SK-N-SH (cell line): ENCODE results near the gene PORCN. TPM values are rescaled to one million over a fixed set of nuclear protein-coding genes. Genes with fewer than 3 reads are reported as not detected.
"Not testable (repeated sequence)": the region's sequence is repeated elsewhere in the genome, so short reads cannot be mapped to it uniquely, and the experiment has no call there.

Source experiments
- CTCF ChIA-PET: fragments of 300-600, 350-600 bp; formaldehyde crosslinking; extraction: SDS; loops from one replicate; lab custom pipeline; 2021; lab: Yijun Ruan, JAX
- POLR2A ChIA-PET: fragments of 350-600 bp; sonication (Branson Sonifier 250); formaldehyde crosslinking; extraction: SDS; loops from one replicate; lab custom pipeline; 2020; ENCODE audit warnings: antibody characterized with exemption, inconsistent platforms; lab: Yijun Ruan, JAX
- DNase-seq: peaks from one replicate; pipeline ENCODE4 v3.0.0; 2012
- H2AFZ ChIP-seq: fragments of 200-600 bp; sonication (generic); 2 replicates; pipeline ENCODE4 v1.8.1; 2016; ENCODE audit warnings: antibody characterized with exemption, mild to moderate bottlenecking, low read depth
- H3F3A ChIP-seq: fragments of 200-600 bp; sonication (generic); replicated peaks from 2 replicates; pipeline ENCODE3; 2016; ENCODE audit warnings: antibody characterized with exemption, mild to moderate bottlenecking; ENCODE audit not compliant: insufficient read depth
- H3K27ac ChIP-seq, 2 experiments: fragments of 200-500 bp in 1 of 2; fragments of 200-600 bp in 1 of 2; sonication (Bioruptor generic) in 1 of 2; sonication (generic), shearing (Covaris generic) in 1 of 2; 2 replicates each; pipeline versions ENCODE4 v1.5.1 to v1.6.1; 2014 to 2016; ENCODE audit warnings: low read depth in 2 of 2, inconsistent platforms in 1 of 2, low read length in 1 of 2, mild to moderate bottlenecking in 1 of 2, mixed read lengths in 1 of 2
- H3K27me3 ChIP-seq: fragments of 200-600 bp; sonication (generic), shearing (Covaris generic); 2 replicates; pipeline ENCODE4 v1.6.1; 2016; ENCODE audit warnings: mixed run types; ENCODE audit not compliant: insufficient read depth
- H3K36me3 ChIP-seq, 2 experiments: fragments of 200-500 bp in 1 of 2; fragments of 200-600 bp in 1 of 2; sonication (Bioruptor generic) in 1 of 2; sonication (generic) in 1 of 2; replicated peaks in 1 of 2; 2 replicates each; pipeline versions ENCODE3 to v1.5.1; 2014 to 2016; ENCODE audit warnings: low read length in 1 of 2, mild to moderate bottlenecking in 1 of 2; ENCODE audit not compliant: insufficient read depth in 2 of 2, control insufficient read depth in 1 of 2
- H3K4me1 ChIP-seq, 2 experiments: fragments of 200-500 bp in 1 of 2; fragments of 200-600 bp in 1 of 2; sonication (Bioruptor generic) in 1 of 2; sonication (generic), shearing (Covaris generic) in 1 of 2; 2 replicates each; pipeline versions ENCODE4 v1.5.1 to v1.6.1; 2014 to 2016; ENCODE audit warnings: low read depth in 1 of 2, low read length in 1 of 2, mixed run types in 1 of 2; ENCODE audit not compliant: insufficient read depth in 2 of 2, control insufficient read depth in 1 of 2
- H3K4me2 ChIP-seq: fragments of 200-600 bp; sonication (generic), shearing (Covaris generic); 2 replicates; pipeline ENCODE4 v1.6.1; 2017; ENCODE audit warnings: mixed run types
- H3K4me3 ChIP-seq, 2 experiments: fragments of 200-500 bp in 1 of 2; fragments of 200-600 bp in 1 of 2; sonication (Bioruptor generic) in 1 of 2; sonication (generic), shearing (Covaris generic) in 1 of 2; 2 replicates each; pipeline versions ENCODE4 v1.5.1 to v1.8.1; 2014 to 2016; ENCODE audit warnings: low read depth in 2 of 2, inconsistent platforms in 1 of 2, low read length in 1 of 2, mild to moderate bottlenecking in 1 of 2, mixed read lengths in 1 of 2, moderate library complexity in 1 of 2
- H3K79me2 ChIP-seq: fragments of 200-600 bp; sonication (generic); 2 replicates; pipeline ENCODE4 v1.8.1; 2017; ENCODE audit warnings: mild to moderate bottlenecking; ENCODE audit not compliant: insufficient read depth
- H3K9ac ChIP-seq: fragments of 200-600 bp; sonication (generic); 2 replicates; pipeline ENCODE4 v1.6.1; 2017; ENCODE audit warnings: mixed run types
- H3K9me2 ChIP-seq: fragments of 200-600 bp; sonication (generic); 2 replicates; pipeline ENCODE4 v1.6.1; 2017; ENCODE audit warnings: mixed run types
- H3K9me3 ChIP-seq: fragments of 200-600 bp; sonication (generic); 2 replicates; pipeline ENCODE4 v1.6.1; 2017; ENCODE audit warnings: mixed run types, mild to moderate bottlenecking, moderate library complexity
- H4K20me1 ChIP-seq: fragments of 200-600 bp; sonication (generic); 2 replicates; pipeline ENCODE4 v1.6.1; 2017; ENCODE audit warnings: mild to moderate bottlenecking, mixed run types; ENCODE audit not compliant: insufficient read depth
- CTCF ChIP-seq: fragments of 200-600 bp; sonication (generic); IDR thresholded peaks from 2 replicates; pipeline ENCODE4 v1.6.1; 2017; ENCODE audit warnings: antibody characterized with exemption, mild to moderate bottlenecking, moderate library complexity
- EP300 ChIP-seq, 2 experiments: IDR thresholded peaks; 2 replicates each; pipeline versions ENCODE4 v1.4.0 to v1.6.1; 2012; ENCODE audit warnings: borderline replicate concordance in 1 of 2, low read depth in 1 of 2, low read length in 1 of 2
- FOSL2 ChIP-seq: IDR thresholded peaks from 2 replicates; pipeline ENCODE4 v1.4.0; 2012; ENCODE audit warnings: low read depth, mild to moderate bottlenecking, moderate library complexity, borderline replicate concordance
- FOXJ3 ChIP-seq: sonication (generic); formaldehyde crosslinking; IDR thresholded peaks from 2 replicates; pipeline ENCODE4 v1.5.1; 2020; ENCODE audit warnings: mild to moderate bottlenecking, missing genetic modification reagents
- GABPA ChIP-seq: IDR thresholded peaks from 2 replicates; pipeline ENCODE4 v1.4.0; 2012; ENCODE audit warnings: low read depth, mild to moderate bottlenecking
- GATA2 ChIP-seq: sonication (generic); formaldehyde crosslinking; IDR thresholded peaks from 2 replicates; pipeline ENCODE4 v1.5.0; 2020; ENCODE audit warnings: mild to moderate bottlenecking, missing genetic modification reagents
- JUND ChIP-seq: IDR thresholded peaks from 2 replicates; pipeline ENCODE4 v1.4.0; 2012
- MEF2A ChIP-seq: IDR thresholded peaks from 2 replicates; pipeline ENCODE4 v1.4.0; 2012; ENCODE audit warnings: low read depth, borderline replicate concordance
- MXI1 ChIP-seq: IDR thresholded peaks from 2 replicates; pipeline ENCODE4 v1.6.1; 2012; ENCODE audit warnings: mild to moderate bottlenecking, low read depth, low read length, improper control_type of control experiment
- NRF1 ChIP-seq: IDR thresholded peaks from 2 replicates; pipeline ENCODE4 v1.6.1; 2012; ENCODE audit warnings: low read depth, mild to moderate bottlenecking, low read length
- PBX3 ChIP-seq: IDR thresholded peaks from 2 replicates; pipeline ENCODE4; 2012
- RAD21 ChIP-seq: IDR thresholded peaks from 2 replicates; pipeline ENCODE4 v1.6.1; 2012; ENCODE audit warnings: mild to moderate bottlenecking, low read length
- REST ChIP-seq: IDR thresholded peaks from 2 replicates; pipeline ENCODE4 v1.6.1; 2012; ENCODE audit warnings: mild to moderate bottlenecking, low read depth, low read length, moderate library complexity
- RXRA ChIP-seq: IDR thresholded peaks from 2 replicates; pipeline ENCODE4 v1.4.0; 2012; ENCODE audit warnings: low read depth, mild to moderate bottlenecking, borderline replicate concordance
- SIN3A ChIP-seq: IDR thresholded peaks from 2 replicates; pipeline ENCODE4 v1.6.1; 2012; ENCODE audit warnings: low read depth, mild to moderate bottlenecking, low read length, moderate library complexity, borderline replicate concordance
- USF1 ChIP-seq: IDR thresholded peaks from 2 replicates; pipeline ENCODE4 v1.4.0; 2012; ENCODE audit warnings: low read depth, borderline replicate concordance
- YY1 ChIP-seq: IDR thresholded peaks from 2 replicates; pipeline ENCODE4 v1.4.0; 2012; ENCODE audit warnings: low read depth, mild to moderate bottlenecking
- whole genome bisulfite sequencing: methylation state at CpG from one replicate; pipeline ENCODE4 v1.1.6; 2017; ENCODE audit warnings: low lambda C conversion rate; 5-methylcytosine and 5-hydroxymethylcytosine counted together
- polyA plus RNA-seq, 3 experiments: library from polyadenylated mRNA; depleted of rRNA; stranded (reverse); fragments of >200 nt; gene quantifications; 2 replicates each; pipeline ENCODE4 v1.2.3, GENCODE V29; 2012

The PORCN gene
- polyA plus RNA-seq, 1 of the 3 experiments (the other 2 are of a cell fraction): 11.0 TPM

- no peak overlapping the region for H3K4me2 ChIP-seq
- H3K79me2 ChIP-seq: no peaks in the 10 kb centered on the region
- H3F3A ChIP-seq: no peaks in the 10 kb centered on the region
- peaks cover 0 to 20% of the 10 kb centered on the region in 2 experiments; a peak in 1 of 4 replicates for H3K4me1 ChIP-seq
- H3K9ac ChIP-seq: no peak overlapping the region
- H3K36me3 ChIP-seq: no peaks in the 10 kb centered on the region
- no peak overlapping the region for H2AFZ ChIP-seq
- CTCF ChIA-PET: no interaction called here
- no peaks in the 10 kb centered on the region for H4K20me1 ChIP-seq
- TF ChIP-seq RXRA: no peak
- TF ChIP-seq SIN3A: no peak
- no peak for TF ChIP-seq FOXJ3 (CRISPR knock-in tag)
- TF ChIP-seq FOSL2: no peak
- no peak for TF ChIP-seq MEF2A
- TF ChIP-seq NRF1: no peak
- no peak for TF ChIP-seq GABPA
- no peak for TF ChIP-seq PBX3
- WGBS: 27% methylated on average over 10 of the region's 10 CpGs
- no peaks in the 10 kb centered on the region for H3K9me3 ChIP-seq
- no peak for DNase-seq
- H3K27me3 ChIP-seq: no peaks in the 10 kb centered on the region
- POLR2A ChIA-PET: no interaction called here
- H3K4me3 ChIP-seq: no peak overlapping the region
- no peaks in the 10 kb centered on the region for H3K9me2 ChIP-seq
- H3K27ac ChIP-seq: no peak overlapping the region; a peak in 1 of 4 replicates
These were observed 7.5 kb downstream of the PORCN start for GRCh38 chrX:48516285-48516684.

- H3K27ac ChIP-seq: no peak overlapping the region
- ChIA-PET POLR2A (no interaction called here), CTCF (no interaction called here)
- no peaks in the 10 kb centered on the region for H3K36me3 ChIP-seq
- H3K9me2 ChIP-seq: no peaks in the 10 kb centered on the region
- H3K27me3 ChIP-seq: no peaks in the 10 kb centered on the region
- H3K9me3 ChIP-seq: no peaks in the 10 kb centered on the region
- no peak overlapping the region for H3K4me2 ChIP-seq
- H4K20me1 ChIP-seq: no peaks in the 10 kb centered on the region
- H3K4me1 ChIP-seq: peaks cover 0 to 20% of the 10 kb centered on the region in 2 experiments; a peak in 1 of 4 replicates
- DNase-seq: no peak
- H3K4me3 ChIP-seq: no peak overlapping the region
- H2AFZ ChIP-seq: no peak overlapping the region
- H3K9ac ChIP-seq: no peak overlapping the region
- H3F3A ChIP-seq: no peaks in the 10 kb centered on the region
- TF ChIP-seq CTCF (no peak), GATA2 (CRISPR knock-in tag) (no peak), RAD21 (no peak), MEF2A (no peak), GABPA (no peak), JUND (no peak), FOXJ3 (CRISPR knock-in tag) (no peak), MXI1 (no peak), EP300 (IDR thresholded peaks at IDR 0.05; ENCODE audit: borderline replicate concordance in 1 of 2, low read depth in 1 of 2, low read length in 1 of 2) (no peak), REST (no peak), YY1 (no peak), USF1 (no peak), FOSL2 (no peak)
- TF ChIP-seq, all 33 proteins: peak for 0
- H3K79me2 ChIP-seq: no peaks in the 10 kb centered on the region
- WGBS: 57% methylated on average over 3 of the region's 5 CpGs
These were observed 8.2 kb downstream of the PORCN start for GRCh38 chrX:48516987-48517386.

GRCh38 chrX:48519481-48519880 lies 10.7 kb downstream of the PORCN start:
- 66% methylated on average over 3 of the region's 4 CpGs for WGBS
- H3K4me1 ChIP-seq, POLR2A ChIA-PET, H3K4me3 ChIP-seq, H3K27me3 ChIP-seq, H3K27ac ChIP-seq, H3K9ac ChIP-seq, H2AFZ ChIP-seq, H3F3A ChIP-seq, H4K20me1 ChIP-seq, H3K9me3 ChIP-seq, H3K4me2 ChIP-seq, H3K9me2 ChIP-seq, H3K36me3 ChIP-seq, DNase-seq, H3K79me2 ChIP-seq: not testable (repeated sequence)
- CTCF ChIA-PET: interaction anchor here (0.6 to 0.8 kb wide), 2 partner anchors 11 to 45 kb away, joined by 3 read pairs; no protein-coding TSS in a partner anchor
